ENCODE data around the gene RASGRP2.
A peak's percentile ranks its signal among the peaks of the same experiment; 100 is the strongest.

The RASGRP2 gene

GRCh38 chr11:64694821-64695365, 49.0 kb downstream of the RASGRP2 start:
- DNase-seq (ENCODE audit: low spot score) = no peak

- no peak for DNase-seq (ENCODE audit: low spot score)
Measured at GRCh38 chr11:64694026-64694755, 49.8 kb downstream of the RASGRP2 start.

GRCh38 chr11:64692764-64693331, 51.1 kb downstream of the RASGRP2 start:
- DNase-seq (ENCODE audit: low spot score) = no peak

- DNase-seq (ENCODE audit: low spot score) = no peak
Measured at GRCh38 chr11:64691543-64691942, 52.4 kb downstream of the RASGRP2 start.

GRCh38 chr11:64690235-64690634, 53.7 kb downstream of the RASGRP2 start:
- no peak for DNase-seq (ENCODE audit: low spot score)

GRCh38 chr11:64688534-64688982, 55.4 kb downstream of the RASGRP2 start:
- peak; percentile 68 for DNase-seq (ENCODE audit: low spot score)

- DNase-seq (ENCODE audit: low spot score) = no peak
Measured at GRCh38 chr11:64687643-64688533, 56.1 kb downstream of the RASGRP2 start.

GRCh38 chr11:64687204-64687603, 56.7 kb downstream of the RASGRP2 start:
- DNase-seq (ENCODE audit: low spot score) = no peak

GRCh38 chr11:64686466-64687170, 57.3 kb downstream of the RASGRP2 start:
- DNase-seq (ENCODE audit: low spot score) = no peak

- no peak for DNase-seq (ENCODE audit: low spot score)
Measured at GRCh38 chr11:64685536-64685935, 58.4 kb downstream of the RASGRP2 start.

GRCh38 chr11:64684357-64684756, 59.6 kb downstream of the RASGRP2 start:
- DNase-seq (ENCODE audit: low spot score) = no peak

GRCh38 chr11:64681171-64681570, 62.8 kb downstream of the RASGRP2 start:
- DNase-seq (ENCODE audit: low spot score) = no peak

GRCh38 chr11:64679846-64680245, 64.1 kb downstream of the RASGRP2 start:
- DNase-seq (ENCODE audit: low spot score) = no peak

- no peak for DNase-seq (ENCODE audit: low spot score)
Measured at GRCh38 chr11:64677441-64678023, 66.4 kb downstream of the RASGRP2 start.
